ENCODE results near the gene SHROOM2.

DNA sequence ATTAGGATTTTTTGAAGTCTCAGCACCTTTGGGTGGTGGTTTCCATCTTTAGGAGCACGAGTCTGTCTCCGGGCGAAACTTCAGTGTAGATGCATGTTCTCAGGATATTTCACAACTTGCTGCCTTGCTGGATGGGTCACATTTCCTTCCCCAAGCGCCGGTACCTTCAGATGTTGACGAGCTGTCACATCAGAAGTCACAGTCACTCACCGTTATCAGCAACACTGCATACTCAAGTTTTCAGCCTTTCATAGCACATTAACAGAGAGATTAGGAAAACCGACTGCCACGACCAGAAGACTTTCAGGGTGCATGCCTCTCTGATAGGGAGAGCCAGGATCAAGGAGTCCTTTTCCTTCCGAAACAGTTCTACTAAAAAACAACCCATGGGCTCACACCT is 77.8 kb downstream of the SHROOM2 start:
- TF ChIP-seq, protein P1, sequence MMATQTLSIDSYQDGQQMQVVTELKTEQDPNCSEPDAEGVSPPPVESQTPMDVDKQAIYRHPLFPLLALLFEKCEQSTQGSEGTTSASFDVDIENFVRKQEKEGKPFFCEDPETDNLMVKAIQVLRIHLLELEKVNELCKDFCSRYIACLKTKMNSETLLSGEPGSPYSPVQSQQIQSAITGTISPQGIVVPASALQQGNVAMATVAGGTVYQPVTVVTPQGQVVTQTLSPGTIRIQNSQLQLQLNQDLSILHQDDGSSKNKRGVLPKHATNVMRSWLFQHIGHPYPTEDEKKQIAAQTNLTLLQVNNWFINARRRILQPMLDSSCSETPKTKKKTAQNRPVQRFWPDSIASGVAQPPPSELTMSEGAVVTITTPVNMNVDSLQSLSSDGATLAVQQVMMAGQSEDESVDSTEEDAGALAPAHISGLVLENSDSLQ (IDR thresholded peaks at IDR 0.05) = no peak
- TF ChIP-seq FOXM1 (IDR thresholded peaks at IDR 0.05; ENCODE audit: borderline replicate concordance) (no peak), CTBP1 (IDR thresholded peaks at IDR 0.05; ENCODE audit: borderline replicate concordance) (no peak), NFRKB (IDR thresholded peaks at IDR 0.05) (no peak), SP1 (IDR thresholded peaks at IDR 0.05) (no peak), BHLHE40 (IDR thresholded peaks at IDR 0.05; ENCODE audit: borderline replicate concordance) (no peak), FOXA1 (IDR thresholded peaks at IDR 0.05) (no peak), L3MBTL2 (conservative IDR thresholded peaks at IDR 0.05) (no peak)
